K562 (cell line): ENCODE measurements around the gene HRH1. TPM values are rescaled to one million over a fixed set of nuclear protein-coding genes. Genes with fewer than 3 reads are reported as not detected.

Experiments used
- ATAC-seq: fragments of 200-7000 bp; cut with Tn5 transposase; 3 replicates; pipeline ENCODE4 v1.9.1; 2020; ENCODE audit warnings: moderate library complexity
- BruUV-seq: library from RNA; stranded (reverse); fragments of 400-500 nt; replicated peaks from 2 replicates; lab custom pipeline; 2021; lab: Mats Ljungman, UMichigan
- CTCF ChIA-PET: fragments of 300-600 bp; formaldehyde crosslinking; extraction: SDS; loops from one replicate; lab custom pipeline; 2021; ENCODE audit warnings: low intra/inter-chr PET ratio; lab: Yijun Ruan, JAX
- POLR2A ChIA-PET: fragments of 300-600, 350-650 bp; sonication (Branson Sonifier 250); formaldehyde crosslinking; extraction: SDS; loops from one replicate; lab custom pipeline; 2021; ENCODE audit warnings: antibody characterized with exemption, inconsistent platforms; lab: Yijun Ruan, JAX
- DNase-seq, 4 experiments: peaks; one replicate each; pipeline versions ENCODE4 v3.0.0 to v3.0.0-alpha.2; 2011 to 2018; ENCODE audit warnings: low spot score in 3 of 4, mixed read lengths in 3 of 4; ENCODE audit errors: extremely low read depth in 1 of 4
- FAIRE-seq: peaks from 2 replicates; lab custom pipeline; 2011; peaks lifted over from hg19 to GRCh38; lab: Jason Lieb, UNC
- H2AFZ ChIP-seq: 2 replicates; pipeline ENCODE4 v1.6.0; 2011; ENCODE audit warnings: low read depth, low read length, control low read depth, inconsistent platforms
- H3K27ac ChIP-seq: fragments of 200-600 bp; 3 replicates; pipeline ENCODE4 v1.8.0; 2011; ENCODE audit warnings: low read depth, mild to moderate bottlenecking, control low read depth, inconsistent platforms, low read length, moderate library complexity, mixed read lengths; ENCODE audit errors: extremely low read depth
- H3K27me3 ChIP-seq, 2 experiments: fragments of 300-600 bp in 1 of 2; 2 replicates in 1 of 2; 3 replicates in 1 of 2; pipeline versions ENCODE4 v1.6.0 to v1.8.0; 2011; ENCODE audit warnings: inconsistent platforms in 2 of 2, low read length in 2 of 2, mild to moderate bottlenecking in 1 of 2, mixed read lengths in 1 of 2, moderate library complexity in 1 of 2; ENCODE audit not compliant: control insufficient read depth in 2 of 2, insufficient read depth in 2 of 2
- H3K36me3 ChIP-seq: fragments of 300-600 bp; 3 replicates; pipeline ENCODE4 v1.8.0; 2011; ENCODE audit warnings: mild to moderate bottlenecking, low read length, inconsistent platforms; ENCODE audit not compliant: control insufficient read depth, insufficient read depth
- H3K4me1 ChIP-seq, 2 experiments: fragments of 200-600 bp in 1 of 2; replicated peaks in 1 of 2; 2 replicates in 1 of 2; 3 replicates in 1 of 2; pipeline versions ENCODE4 v1.5.1 to v1.8.0; 2011; ENCODE audit warnings: inconsistent platforms in 2 of 2, low read length in 2 of 2, mild to moderate bottlenecking in 1 of 2, mixed read lengths in 1 of 2, moderate library complexity in 1 of 2; ENCODE audit not compliant: control insufficient read depth in 2 of 2, insufficient read depth in 2 of 2
- H3K4me2 ChIP-seq: 2 replicates; pipeline ENCODE4 v1.6.1; 2011; ENCODE audit warnings: low read length, control low read depth, inconsistent platforms, mixed read lengths; ENCODE audit not compliant: insufficient read depth
- H3K4me3 ChIP-seq: fragments of 200-600 bp; sonication (generic), shearing (Covaris generic); 2 replicates; pipeline ENCODE4 v1.5.1; 2016; ENCODE audit warnings: control low read depth, inconsistent platforms
- H3K79me2 ChIP-seq: fragments of 200-600 bp; 3 replicates; pipeline ENCODE4 v1.8.0; 2011; ENCODE audit warnings: low read length, inconsistent platforms; ENCODE audit not compliant: control insufficient read depth, insufficient read depth
- H3K9ac ChIP-seq, 2 experiments: 2 replicates each; pipeline versions ENCODE4 v1.6.0 to v1.6.1; 2011; ENCODE audit warnings: low read depth in 2 of 2, low read length in 2 of 2, control low read depth in 1 of 2, inconsistent platforms in 1 of 2, mild to moderate bottlenecking in 1 of 2, mixed read lengths in 1 of 2; ENCODE audit not compliant: insufficient read depth in 1 of 2
- H3K9me1 ChIP-seq: one replicate; pipeline ENCODE4 v1.6.0; 2011; ENCODE audit warnings: inconsistent platforms, mild to moderate bottlenecking, low read length, moderate library complexity; ENCODE audit not compliant: control insufficient read depth, insufficient read depth
- H3K9me3 ChIP-seq: replicated peaks from 2 replicates; pipeline ENCODE4 v1.5.1; 2011; ENCODE audit warnings: low read depth, low read length, inconsistent platforms; ENCODE audit not compliant: control insufficient read depth, insufficient read depth
- H4K20me1 ChIP-seq: replicated peaks from 2 replicates; pipeline ENCODE4 v1.6.1; 2011; ENCODE audit warnings: low read length, inconsistent platforms, mixed read lengths; ENCODE audit not compliant: control insufficient read depth, insufficient read depth
- HSF4 ChIP-seq: fragments of 250-450 bp; sonication (Bioruptor Pico); IDR thresholded peaks from 2 replicates; pipeline ENCODE4 v2.1.2; 2022; ENCODE audit warnings: mild to moderate bottlenecking, moderate library complexity, borderline replicate concordance
- MIER1 ChIP-seq: fragments of 450-650 bp; IDR thresholded peaks from 2 replicates; pipeline ENCODE4 v1.6.1; 2016; ENCODE audit warnings: antibody characterized with exemption, mild to moderate bottlenecking, low read depth
- TFAP4 ChIP-seq: sonication (generic); formaldehyde crosslinking; IDR thresholded peaks from 2 replicates; pipeline ENCODE4 v1.8.0; 2022; ENCODE audit warnings: missing genetic modification reagents, mild to moderate bottlenecking, moderate library complexity, borderline replicate concordance
- ZNF445 ChIP-seq: fragments of 250-450 bp; sonication (Bioruptor Pico); IDR thresholded peaks from 2 replicates; pipeline ENCODE4 v1.4.0; 2020; ENCODE audit warnings: low read depth, mild to moderate bottlenecking, moderate library complexity
- WGBS: fragments of 100-300 bp; shearing (Covaris generic); methylation state at CpG from one replicate; pipeline ENCODE4 v1.1.6; 2016; ENCODE audit warnings: low coverage, mixed read lengths; ENCODE audit not compliant: insufficient coverage; ENCODE audit errors: missing lambda C conversion rate; 5-methylcytosine and 5-hydroxymethylcytosine counted together
- in situ Hi-C: fragments of 300-500 bp; cut with MboI; formaldehyde crosslinking; loops from 4 replicates; pipeline ENCODE4 v1.15.0; 2018; ENCODE audit warnings: inconsistent platforms, mixed read lengths
- intact Hi-C: fragments of 100-400 bp; cut with micrococcal nuclease; formaldehyde crosslinking; loops from 2 replicates; pipeline ENCODE4 v1.14.2; 2022
- polyA plus RNA-seq, 8 experiments: library from polyadenylated mRNA; depleted of rRNA in 4 of 8; stranded (reverse) in 5 of 8; unstranded in 3 of 8; fragments of >200 nt; fragmentation: Nextera tagmentation in 2 of 8; fragmentation: Illumina TruSeq in 1 of 8; extraction: Ambion mirVana in 2 of 8; extraction: Trizol in 1 of 8; gene quantifications; 2 replicates each; pipeline versions ENCODE4 v1.2.1 to v1.2.3, GENCODE V29; 2011 to 2014; ENCODE audit warnings: inconsistent platforms in 1 of 8, missing spikeins in 1 of 8
- total RNA-seq, 7 experiments: library from RNA; depleted of rRNA in 6 of 7; stranded (reverse); fragments of >200 nt in 6 of 7; fragmentation: Illumina TruSeq in 2 of 7; extraction: Trizol in 2 of 7; gene quantifications; 2 replicates each; pipeline versions ENCODE4 v1.2.1 to v1.2.3, GENCODE V29; 2011 to 2021; ENCODE audit warnings: low replicate concordance in 1 of 7

Gene HRH1
- total and polyA plus RNA-seq, 9 of the 15 experiments (the other 6 are each of a cell fraction or from before 2014, with no cell fraction given): 0.03 to 0.15 (median 0.06) TPM; not detected in 1

GRCh38 chr3:11235385-11235784 is 81.1 kb downstream of the HRH1 start:
- Histone ChIP-seq H2AFZ (no peak overlapping the region), H3K4me1 (no peaks in the 10 kb centered on the region), H3K27me3 (peaks cover 13 to 14% of the 10 kb centered on the region in 2 experiments), H3K79me2 (no peaks in the 10 kb centered on the region), H3K9me1 (no peaks in the 10 kb centered on the region), H3K9ac (no peak overlapping the region), H3K4me3 (no peak overlapping the region), H3K27ac (no peak overlapping the region), H3K36me3 (no peaks in the 10 kb centered on the region), H3K9me3 (no peaks in the 10 kb centered on the region)
- DNase-seq (peak in 1 of 4 experiments; percentile 29), FAIRE-seq (no peak), ATAC-seq (peak; percentile 63)
- POLR2A ChIA-PET: interaction anchor here (0.6 kb wide), 1 partner anchor 29 kb away, joined by 3 read pairs; no protein-coding TSS in a partner anchor
- intact Hi-C loops: no loop called here
- no TSS peak for BruUV-seq
- 2% methylated on average over 8 of the region's 8 CpGs for whole genome bisulfite sequencing
- no peak for TF ChIP-seq ZNF445 (CRISPR knock-in tag)
- peak; percentile 63; the same call in 1 of the 2 replicates for TF ChIP-seq TFAP4 (CRISPR knock-in tag)
- no peak for TF ChIP-seq HSF4 (CRISPR knock-in tag)
- no peak for TF ChIP-seq MIER1
- TF ChIP-seq, all 486 proteins: peak for 1
- in situ Hi-C loops: loop anchor here (5.0 kb wide), 1 partner anchor 417 kb away; no protein-coding TSS in a partner anchor
- H4K20me1 ChIP-seq: no peaks in the 10 kb centered on the region
- CTCF ChIA-PET: interaction anchor here (2.8 kb wide), 1 partner anchor 100 kb away, joined by 29 read pairs; no protein-coding TSS in a partner anchor
- no peak overlapping the region for H3K4me2 ChIP-seq
